Prostate gland (tissue), 2 donors: ENCODE measurements around the gene NT5C3B. TPM values are rescaled to one million over a fixed set of nuclear protein-coding genes. Genes with fewer than 3 reads are reported as not detected.

Source experiments
- DNase-seq: peaks from one replicate; pipeline ENCODE4 v3.0.0-alpha.2; 2019; ENCODE audit warnings: low spot score
- H3K27ac ChIP-seq, 2 donors: fragments of 200-600 bp; sonication (generic); 2 replicates each; pipeline ENCODE4 v1.5.1; 2017 to 2019
- H3K27me3 ChIP-seq: fragments of 200-600 bp; sonication (generic); replicated peaks from 2 replicates; pipeline ENCODE4 v1.5.1; 2019; ENCODE audit not compliant: insufficient read depth
- H3K36me3 ChIP-seq, 2 donors: fragments of 200-600 bp; sonication (generic); 1 replicate in 1 of 2; 2 replicates in 1 of 2; pipeline versions ENCODE4 v1.5.1 to v1.8.1; 2017 to 2019
- H3K4me1 ChIP-seq: fragments of 200-600 bp; sonication (generic); replicated peaks from 2 replicates; pipeline ENCODE4 v1.5.1; 2019
- H3K4me3 ChIP-seq, 2 donors: fragments of 200-600 bp; sonication (generic); 2 replicates each; pipeline ENCODE4 v1.5.1; 2017 to 2019
- H3K9me3 ChIP-seq: fragments of 200-600 bp; sonication (generic); 2 replicates; pipeline ENCODE4 v1.5.1; 2017
- POLR2A ChIP-seq: fragments of 450-650 bp; IDR thresholded peaks from one replicate; pipeline ENCODE4 v1.6.1; 2016; ENCODE audit warnings: antibody characterized with exemption, mild to moderate bottlenecking
- POLR2AphosphoS5 ChIP-seq: sonication (generic); formaldehyde crosslinking; IDR thresholded peaks from one replicate; pipeline ENCODE4 v1.6.1; 2017; ENCODE audit warnings: antibody characterized with exemption
- WGBS: methylation state at CpG from one replicate; pipeline ENCODE4 v1.1.5; 2018; 5-methylcytosine and 5-hydroxymethylcytosine counted together
- intact Hi-C: fragments of 100-400 bp; cut with DNase I; formaldehyde crosslinking; loops from one replicate; pipeline ENCODE4 v1.14.2; 2022
- total RNA-seq, 2 donors: library from RNA; depleted of rRNA; stranded (reverse); fragments of >200 nt; gene quantifications; one replicate each; pipeline ENCODE4 v1.1.0, GENCODE V29; 2016
- TF ChIP-seq, protein P1 (sequence below), 4 experiments: fragments of 200-600 bp in 2 of 4; fragments of 450-650 bp in 2 of 4; sonication (generic) in 2 of 4; IDR thresholded peaks; 1 replicate in 3 of 4; 2 replicates in 1 of 4; pipeline ENCODE4 v1.5.1; 2016 to 2019; ENCODE audit warnings: antibody characterized with exemption in 4 of 4, mild to moderate bottlenecking in 2 of 4, moderate library complexity in 2 of 4

NT5C3B gene
- total RNA-seq, 2 donors from 2014 or later: 53.9 to 67.2 TPM

DNA sequence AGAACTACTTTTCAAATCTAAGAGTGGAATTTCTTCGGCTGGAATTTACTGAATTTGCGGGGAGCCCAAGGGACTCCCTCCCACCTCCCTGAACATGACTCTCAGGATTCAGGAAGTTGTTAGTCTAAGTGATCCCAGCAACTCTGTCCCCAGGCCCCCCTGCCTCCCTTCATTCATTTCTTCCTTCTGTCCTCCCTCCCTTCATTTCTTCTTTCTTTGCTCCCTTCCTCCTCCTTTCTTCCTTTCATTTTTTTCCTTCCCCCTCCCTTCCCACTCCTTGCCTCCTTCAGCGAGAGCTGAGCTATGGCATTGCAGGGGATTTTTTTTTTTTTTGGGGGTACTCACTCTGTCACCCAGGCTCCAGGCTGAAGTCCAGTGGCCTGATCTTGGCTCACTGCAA, 38.7 kb downstream of the NT5C3B start:
- Histone ChIP-seq H3K27me3 (no peaks in the 10 kb centered on the region), H3K4me3 (no peak overlapping the region), H3K9me3 (no peaks in the 10 kb centered on the region), H3K27ac (no peak overlapping the region), H3K36me3 (no peaks in the 10 kb centered on the region), H3K4me1 (peaks cover 4% of the 10 kb centered on the region)
- no peak for TF ChIP-seq POLR2AphosphoS5
- TF ChIP-seq, protein P1, sequence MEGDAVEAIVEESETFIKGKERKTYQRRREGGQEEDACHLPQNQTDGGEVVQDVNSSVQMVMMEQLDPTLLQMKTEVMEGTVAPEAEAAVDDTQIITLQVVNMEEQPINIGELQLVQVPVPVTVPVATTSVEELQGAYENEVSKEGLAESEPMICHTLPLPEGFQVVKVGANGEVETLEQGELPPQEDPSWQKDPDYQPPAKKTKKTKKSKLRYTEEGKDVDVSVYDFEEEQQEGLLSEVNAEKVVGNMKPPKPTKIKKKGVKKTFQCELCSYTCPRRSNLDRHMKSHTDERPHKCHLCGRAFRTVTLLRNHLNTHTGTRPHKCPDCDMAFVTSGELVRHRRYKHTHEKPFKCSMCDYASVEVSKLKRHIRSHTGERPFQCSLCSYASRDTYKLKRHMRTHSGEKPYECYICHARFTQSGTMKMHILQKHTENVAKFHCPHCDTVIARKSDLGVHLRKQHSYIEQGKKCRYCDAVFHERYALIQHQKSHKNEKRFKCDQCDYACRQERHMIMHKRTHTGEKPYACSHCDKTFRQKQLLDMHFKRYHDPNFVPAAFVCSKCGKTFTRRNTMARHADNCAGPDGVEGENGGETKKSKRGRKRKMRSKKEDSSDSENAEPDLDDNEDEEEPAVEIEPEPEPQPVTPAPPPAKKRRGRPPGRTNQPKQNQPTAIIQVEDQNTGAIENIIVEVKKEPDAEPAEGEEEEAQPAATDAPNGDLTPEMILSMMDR (IDR thresholded peaks at IDR 0.05): no peak
- TF ChIP-seq POLR2A: no peak
- DNase-seq: no peak
- 83% methylated on average over 3 of the region's 3 CpGs for WGBS
- intact Hi-C loops: no loop called here

DNA sequence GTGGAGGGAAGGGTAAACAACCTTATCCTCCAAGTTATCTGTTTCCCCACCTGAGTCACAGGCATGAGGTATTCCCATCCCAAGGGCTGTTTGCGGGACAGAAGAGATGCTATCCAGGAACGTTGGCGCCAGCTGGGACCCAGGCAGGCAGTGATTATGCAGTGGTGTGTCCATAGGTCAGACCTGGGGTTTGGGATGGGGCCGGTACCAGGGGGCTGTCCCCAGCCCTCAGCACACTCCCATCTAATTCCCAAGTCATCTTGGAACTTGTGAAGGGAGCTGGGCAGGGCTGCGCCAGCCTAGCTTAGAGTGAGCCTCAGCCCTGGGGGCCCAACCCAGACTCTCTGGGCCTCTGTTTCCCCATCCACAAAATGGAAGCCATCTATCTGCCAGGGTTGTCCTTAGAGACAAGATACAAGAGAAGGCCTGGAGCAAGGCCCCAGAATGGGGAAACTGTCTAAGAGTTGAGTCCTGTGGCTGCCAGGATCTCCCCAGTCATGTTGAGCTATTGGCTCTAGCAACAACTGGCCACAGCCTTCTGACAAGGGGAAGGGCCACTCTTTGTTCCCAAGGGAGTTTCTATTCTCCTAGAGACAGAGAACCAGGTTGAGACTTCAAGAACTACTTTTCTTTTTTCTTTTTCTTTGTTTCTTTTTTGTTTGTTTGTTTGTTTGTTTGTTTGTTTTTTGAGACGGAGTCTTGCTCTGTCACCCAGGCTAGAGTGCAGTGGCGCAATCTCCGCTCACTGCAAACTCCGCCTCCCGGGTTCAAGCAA, 39.7 kb downstream of the NT5C3B start:
- TF ChIP-seq POLR2AphosphoS5 (no peak), POLR2A (no peak)
- TF ChIP-seq, protein P1 (IDR thresholded peaks at IDR 0.05): no peak
- intact Hi-C loops: no loop called here
- Histone ChIP-seq H3K27ac (no peak overlapping the region), H3K36me3 (no peaks in the 10 kb centered on the region), H3K27me3 (no peaks in the 10 kb centered on the region), H3K4me3 (no peak overlapping the region), H3K9me3 (no peaks in the 10 kb centered on the region), H3K4me1 (peaks cover 2% of the 10 kb centered on the region)
- DNase-seq: no peak
- 88% methylated on average over 10 of the region's 10 CpGs for WGBS

DNA sequence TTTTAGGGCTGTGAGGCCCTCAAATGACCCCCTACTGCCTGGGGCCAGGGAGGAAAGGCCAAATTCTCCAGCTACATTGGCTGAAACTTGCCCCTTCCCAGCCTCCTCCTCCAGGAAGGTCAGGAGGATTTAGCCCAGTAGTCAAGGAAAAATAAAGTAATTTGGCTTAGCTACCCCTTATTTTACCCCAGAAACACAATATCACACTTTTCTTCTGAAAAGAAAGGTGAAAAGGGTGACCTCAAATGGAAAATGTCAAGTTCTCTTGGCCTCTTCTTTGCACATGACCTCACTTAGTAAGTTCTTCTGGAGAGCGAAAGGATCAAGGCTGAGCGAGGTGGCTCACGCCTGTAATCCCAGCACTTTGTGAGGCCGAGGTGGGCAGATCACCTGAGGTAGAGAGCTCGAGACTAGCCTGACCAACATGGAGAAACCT, 41.5 kb downstream of the NT5C3B start:
- Histone ChIP-seq H3K36me3 (no peaks in the 10 kb centered on the region), H3K4me1 (no peaks in the 10 kb centered on the region), H3K27me3 (no peaks in the 10 kb centered on the region), H3K4me3 (no peak overlapping the region), H3K9me3 (no peaks in the 10 kb centered on the region), H3K27ac (no peak overlapping the region)
- no peak for TF ChIP-seq POLR2A
- TF ChIP-seq POLR2AphosphoS5: no peak
- TF ChIP-seq, protein P1 (IDR thresholded peaks at IDR 0.05): no peak
- DNase-seq: no peak
- 100% methylated on average over 5 of the region's 5 CpGs for WGBS
- intact Hi-C loops: no loop called here

GRCh38 chr17:41793784-41794539, 42.1 kb downstream of the NT5C3B start:
- TF ChIP-seq POLR2A: no peak
- no peak for TF ChIP-seq POLR2AphosphoS5
- TF ChIP-seq, protein P1 (IDR thresholded peaks at IDR 0.05): no peak
- 71% methylated on average over 14 of the region's 14 CpGs for WGBS
- Histone ChIP-seq H3K36me3 (no peaks in the 10 kb centered on the region), H3K9me3 (no peaks in the 10 kb centered on the region), H3K4me1 (no peaks in the 10 kb centered on the region), H3K27ac (peak overlapping the region; percentile 54 to 57), H3K27me3 (no peaks in the 10 kb centered on the region), H3K4me3 (no peak overlapping the region)
- intact Hi-C loops: no loop called here
- no peak for DNase-seq
